ENCODE data around the gene PDE2A. TPM values are rescaled to one million over a fixed set of nuclear protein-coding genes. Genes with fewer than 3 reads are reported as not detected.

PDE2A gene
- total and polyA plus RNA-seq, 2 of the 4 experiments (the other 2 are of a cell fraction) = 0.02 TPM; not detected in 1

DNA sequence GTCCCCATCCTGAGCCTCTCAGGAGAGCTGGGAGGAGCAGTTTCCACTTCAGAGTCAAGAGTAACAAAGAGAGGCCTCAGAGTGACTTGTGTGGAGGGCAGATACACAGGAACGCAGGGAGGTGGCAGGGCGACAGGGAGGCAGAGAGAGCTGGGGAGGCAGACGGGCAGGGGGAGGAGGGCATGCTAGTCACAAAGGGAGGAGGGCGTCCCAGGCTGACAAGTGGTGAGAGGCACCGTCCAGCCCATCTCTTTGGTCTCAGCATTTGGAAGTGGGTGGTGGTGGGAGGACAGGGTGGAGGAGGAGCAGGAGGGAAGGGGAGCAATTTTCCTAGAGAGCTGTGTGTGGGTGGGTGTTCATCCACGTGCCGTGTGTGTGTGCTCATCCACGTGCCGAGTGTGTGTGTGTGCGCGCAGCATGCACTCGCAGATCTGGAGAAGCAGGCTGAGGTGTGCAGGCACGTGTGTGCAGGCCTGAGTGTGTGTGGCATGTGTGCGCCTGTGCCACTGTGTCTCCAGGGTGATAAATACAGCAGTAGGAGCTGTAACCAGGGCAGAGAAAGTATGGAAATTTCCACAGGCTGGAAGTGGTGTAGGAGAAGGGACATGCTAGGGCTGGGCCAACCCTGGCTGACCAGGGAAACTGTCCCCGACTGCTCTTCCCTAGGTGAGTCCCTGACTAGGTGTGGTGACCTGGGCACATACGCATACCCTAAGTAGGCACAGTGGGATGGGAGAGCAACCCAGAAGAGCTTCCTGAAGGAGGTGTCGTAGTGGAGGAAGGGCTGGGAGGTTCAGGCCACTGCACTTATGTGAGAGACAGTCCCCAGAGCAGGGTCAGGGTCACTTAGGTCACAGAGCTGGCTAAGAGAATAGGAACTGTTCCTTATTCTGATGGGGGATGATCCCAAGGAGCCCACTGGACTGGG lies 7.3 kb upstream of the PDE2A start:
- no peak overlapping the region for H2BK5ac ChIP-seq (ENCODE audit: low read depth, low read length, poor library complexity, severe bottlenecking)
- BruUV-seq (replicated peaks) = no TSS peak
- H3K18ac ChIP-seq (ENCODE audit: low read depth, low read length) = no peak overlapping the region
- H2BK120ac ChIP-seq (ENCODE audit: low read depth, low read length) = no peak overlapping the region
- H4K8ac ChIP-seq (ENCODE audit: low read depth in 2 of 2, low read length in 2 of 2) = no peak overlapping the region
- no peak overlapping the region for H2BK15ac ChIP-seq (ENCODE audit: low read depth, low read length)
- CTCF ChIA-PET = interaction anchor here (1.0 kb wide), 1 partner anchor 210 kb away, joined by 3 read pairs; no protein-coding TSS in a partner anchor
- dilution Hi-C loops (cut with HindIII; ENCODE audit: low sequenced_read_pairs, unreplicated experiment) = no loop called here
- no peak overlapping the region for H4K91ac ChIP-seq (ENCODE audit: insufficient read depth, low read depth, low read length)
- H3K4me1 ChIP-seq (ENCODE audit: control insufficient read depth, insufficient read depth, low read length) = peaks cover 2% of the 10 kb centered on the region; the same call in 1 of the 2 replicates
- no peak overlapping the region for H3K4me2 ChIP-seq (ENCODE audit: low read depth, low read length)
- no peak overlapping the region for H2AFZ ChIP-seq (replicated peaks; ENCODE audit: low read length, poor library complexity)
- no peak for DNase-seq
- no peak overlapping the region for H4K5ac ChIP-seq (ENCODE audit: low read depth, low read length)
- peaks cover 46% of the 10 kb centered on the region for H4K20me1 ChIP-seq (ENCODE audit: insufficient read depth, low read length)
- H2AK9ac ChIP-seq (replicated peaks; ENCODE audit: low read depth, low read length, poor library complexity) = no peak overlapping the region
- H3K56ac ChIP-seq (ENCODE audit: extremely low read depth, insufficient read depth, low read length) = no peak overlapping the region
- no peak overlapping the region for H3K14ac ChIP-seq (replicated peaks; ENCODE audit: low read depth, low read length)
- TF ChIP-seq BHLHE40 (IDR thresholded peaks at IDR 0.05; ENCODE audit: low read depth, low read length) = peak; percentile 61; the same call in 1 of the 2 replicates
- TF ChIP-seq RAD21 (IDR thresholded peaks at IDR 0.05; ENCODE audit: low read length) = no peak
- TF ChIP-seq, protein P1, sequence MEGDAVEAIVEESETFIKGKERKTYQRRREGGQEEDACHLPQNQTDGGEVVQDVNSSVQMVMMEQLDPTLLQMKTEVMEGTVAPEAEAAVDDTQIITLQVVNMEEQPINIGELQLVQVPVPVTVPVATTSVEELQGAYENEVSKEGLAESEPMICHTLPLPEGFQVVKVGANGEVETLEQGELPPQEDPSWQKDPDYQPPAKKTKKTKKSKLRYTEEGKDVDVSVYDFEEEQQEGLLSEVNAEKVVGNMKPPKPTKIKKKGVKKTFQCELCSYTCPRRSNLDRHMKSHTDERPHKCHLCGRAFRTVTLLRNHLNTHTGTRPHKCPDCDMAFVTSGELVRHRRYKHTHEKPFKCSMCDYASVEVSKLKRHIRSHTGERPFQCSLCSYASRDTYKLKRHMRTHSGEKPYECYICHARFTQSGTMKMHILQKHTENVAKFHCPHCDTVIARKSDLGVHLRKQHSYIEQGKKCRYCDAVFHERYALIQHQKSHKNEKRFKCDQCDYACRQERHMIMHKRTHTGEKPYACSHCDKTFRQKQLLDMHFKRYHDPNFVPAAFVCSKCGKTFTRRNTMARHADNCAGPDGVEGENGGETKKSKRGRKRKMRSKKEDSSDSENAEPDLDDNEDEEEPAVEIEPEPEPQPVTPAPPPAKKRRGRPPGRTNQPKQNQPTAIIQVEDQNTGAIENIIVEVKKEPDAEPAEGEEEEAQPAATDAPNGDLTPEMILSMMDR (conservative IDR thresholded peaks at IDR 0.05; ENCODE audit: low read depth, low read length) = no peak
- intact Hi-C loops (cut with micrococcal nuclease) = no loop called here
- peaks cover 25% of the 10 kb centered on the region for H3K27me3 ChIP-seq (ENCODE audit: control insufficient read depth, insufficient read depth, low read length)
- H3K79me1 ChIP-seq (ENCODE audit: low read depth in 1 of 2, low read length in 2 of 2) = no peaks in the 10 kb centered on the region; a peak in 1 of 4 replicates
- H3K4ac ChIP-seq (ENCODE audit: low read depth, low read length) = no peak overlapping the region
- H3K9me1 ChIP-seq (ENCODE audit: insufficient read depth, low read length) = no peaks in the 10 kb centered on the region
- H3K4me3 ChIP-seq (ENCODE audit: insufficient read depth, low read depth, low read length) = no peak overlapping the region
- H3K9ac ChIP-seq (ENCODE audit: low read depth, low read length) = no peak overlapping the region
- peaks cover 8% of the 10 kb centered on the region for H3K36me3 ChIP-seq (ENCODE audit: control insufficient read depth, insufficient read depth, low read length)
- no peak overlapping the region for H2AK5ac ChIP-seq (ENCODE audit: low read depth, low read length)
- 52% methylated on average over 13 of the region's 17 CpGs; no CpG with 5 or more reads in 1 of the 2 experiments for WGBS, 2 experiments (ENCODE audit: extremely low coverage in 2 of 2, insufficient read length in 1 of 2)
- in situ Hi-C loops (cut with MboI; ENCODE audit: low sequenced_read_pairs) = loop anchor here (5.0 kb wide), 1 partner anchor 94 kb away; no protein-coding TSS in a partner anchor
- H3K9me3 ChIP-seq (ENCODE audit: control insufficient read depth, insufficient read depth, low read length) = no peaks in the 10 kb centered on the region
- H3K23ac ChIP-seq (ENCODE audit: low read depth, low read length) = no peak overlapping the region
- H2BK20ac ChIP-seq (ENCODE audit: low read depth, low read length) = no peak overlapping the region
- no peak for ATAC-seq (ENCODE audit: low read depth)
- POLR2A ChIA-PET (ENCODE audit: unreplicated experiment) = no interaction called here
- no peak overlapping the region for H3K27ac ChIP-seq (ENCODE audit: insufficient read depth, low read length)

All from IMR-90 (cell line).